Progenitor cell of endocrine pancreas (in vitro differentiated cells): ENCODE results near the gene BBS7. TPM values are rescaled to one million over a fixed set of nuclear protein-coding genes. Genes with fewer than 3 reads are reported as not detected.

Source experiments
- DNase-seq: peaks from one replicate; pipeline ENCODE4 v3.0.0; 2021; ENCODE audit warnings: low spot score; ENCODE audit not compliant: unreplicated experiment
- H3K27ac Mint-ChIP-seq: 2 replicates; pipeline ENCODE4 v1.8.0; 2021; ENCODE audit warnings: mild to moderate bottlenecking, moderate library complexity, mixed read lengths
- H3K27me3 Mint-ChIP-seq: 2 replicates; pipeline ENCODE4 v1.8.0; 2021; ENCODE audit warnings: mixed read lengths
- H3K36me3 Mint-ChIP-seq: 2 replicates; pipeline ENCODE4 v1.8.0; 2022; ENCODE audit warnings: mixed read lengths; ENCODE audit not compliant: insufficient read depth
- H3K4me1 Mint-ChIP-seq: 2 replicates; pipeline ENCODE4 v1.8.0; 2021; ENCODE audit warnings: low read depth, mixed read lengths
- H3K4me3 Mint-ChIP-seq: 2 replicates; pipeline ENCODE4 v1.8.0; 2021; ENCODE audit warnings: low read depth, mild to moderate bottlenecking, moderate library complexity, mixed read lengths
- H3K9me3 Mint-ChIP-seq: 2 replicates; pipeline ENCODE4 v1.8.0; 2021; ENCODE audit warnings: low read depth, mixed read lengths
- CTCF ChIP-seq: fragments of 200-600 bp; sonication (generic); IDR thresholded peaks from one replicate; pipeline ENCODE4 v1.5.0; 2021; ENCODE audit warnings: antibody characterized with exemption, mild to moderate bottlenecking; ENCODE audit not compliant: unreplicated experiment
- total RNA-seq: library from RNA; stranded (reverse); gene quantifications from 2 replicates; pipeline ENCODE4 v1.2.1, GENCODE V29; 2021

BBS7 gene
- total RNA-seq, 1 donor from 2014 or later, result 28.3 TPM

GRCh38 chr4:121784975-121785374, 85.3 kb downstream of the BBS7 start:
- Mint-ChIP-seq H3K36me3 (no peaks in the 10 kb centered on the region), H3K4me1 (no peaks in the 10 kb centered on the region), H3K4me3 (no peak overlapping the region), H3K27me3 (peaks cover 20% of the 10 kb centered on the region), H3K9me3 (no peaks in the 10 kb centered on the region), H3K27ac (no peak overlapping the region)
- TF ChIP-seq CTCF, result no peak
- DNase-seq, result no peak

GRCh38 chr4:121784401-121784800, 85.9 kb downstream of the BBS7 start:
- no peaks in the 10 kb centered on the region for H3K4me1 Mint-ChIP-seq
- H3K27me3 Mint-ChIP-seq, result peaks cover 22% of the 10 kb centered on the region
- H3K4me3 Mint-ChIP-seq, result no peak overlapping the region
- DNase-seq, result no peak
- TF ChIP-seq CTCF, result no peak
- H3K27ac Mint-ChIP-seq, result no peak overlapping the region
- no peaks in the 10 kb centered on the region for H3K36me3 Mint-ChIP-seq
- no peaks in the 10 kb centered on the region for H3K9me3 Mint-ChIP-seq

- peaks cover 16% of the 10 kb centered on the region for H3K27me3 Mint-ChIP-seq
- H3K4me1 Mint-ChIP-seq, result no peaks in the 10 kb centered on the region
- DNase-seq, result no peak
- no peaks in the 10 kb centered on the region for H3K36me3 Mint-ChIP-seq
- H3K9me3 Mint-ChIP-seq, result no peaks in the 10 kb centered on the region
- no peak overlapping the region for H3K4me3 Mint-ChIP-seq
- no peak for TF ChIP-seq CTCF
- H3K27ac Mint-ChIP-seq, result no peak overlapping the region
Measured at GRCh38 chr4:121783210-121783609, 87.1 kb downstream of the BBS7 start.

- no peak for DNase-seq
- Mint-ChIP-seq H3K27me3 (peaks cover 16% of the 10 kb centered on the region), H3K4me1 (no peaks in the 10 kb centered on the region), H3K4me3 (no peak overlapping the region), H3K9me3 (no peaks in the 10 kb centered on the region), H3K27ac (no peak overlapping the region), H3K36me3 (no peaks in the 10 kb centered on the region)
- no peak for TF ChIP-seq CTCF
Measured at GRCh38 chr4:121778991-121779628, 91.2 kb downstream of the BBS7 start.

GRCh38 chr4:121777625-121778024, 92.6 kb downstream of the BBS7 start:
- no peak for DNase-seq
- H3K36me3 Mint-ChIP-seq, result no peaks in the 10 kb centered on the region
- TF ChIP-seq CTCF, result no peak
- peaks cover 21% of the 10 kb centered on the region for H3K27me3 Mint-ChIP-seq
- no peak overlapping the region for H3K27ac Mint-ChIP-seq
- H3K4me1 Mint-ChIP-seq, result no peaks in the 10 kb centered on the region
- H3K4me3 Mint-ChIP-seq, result no peak overlapping the region
- no peaks in the 10 kb centered on the region for H3K9me3 Mint-ChIP-seq
